ENCODE data around the gene IL5.

The IL5 gene

GRCh38 chr5:132499440-132500243, 43.7 kb downstream of the IL5 start:
- FAIRE-seq (no peak), DNase-seq (ENCODE audit: low spot score) (peak; percentile 65)

GRCh38 chr5:132498686-132499271, 44.5 kb downstream of the IL5 start:
- DNase-seq (ENCODE audit: low spot score) (no peak), FAIRE-seq (no peak)

- DNase-seq (ENCODE audit: low spot score) (peak; percentile 87), FAIRE-seq (no peak)
Measured at GRCh38 chr5:132498152-132498551, 45.2 kb downstream of the IL5 start.

GRCh38 chr5:132497488-132497997, 45.8 kb downstream of the IL5 start:
- DNase-seq (ENCODE audit: low spot score): peak; percentile 94
- peak; percentile 84 for FAIRE-seq

- DNase-seq (ENCODE audit: low spot score): peak; percentile 66
- no peak for FAIRE-seq
Measured at GRCh38 chr5:132496631-132497487, 46.5 kb downstream of the IL5 start.

- FAIRE-seq (peak; percentile 51), DNase-seq (ENCODE audit: low spot score) (peak; percentile 92)
Measured at GRCh38 chr5:132496191-132496630, 47.1 kb downstream of the IL5 start.

- FAIRE-seq (no peak), DNase-seq (ENCODE audit: low spot score) (peak; percentile 76)
Measured at GRCh38 chr5:132495667-132496190, 47.6 kb downstream of the IL5 start.

GRCh38 chr5:132493821-132494220, 49.5 kb downstream of the IL5 start:
- no peak for DNase-seq (ENCODE audit: low spot score)
- FAIRE-seq: no peak

GRCh38 chr5:132493241-132493640, 50.1 kb downstream of the IL5 start:
- no peak for DNase-seq (ENCODE audit: low spot score)
- FAIRE-seq: no peak

GRCh38 chr5:132492386-132493125, 50.8 kb downstream of the IL5 start:
- no peak for DNase-seq (ENCODE audit: low spot score)
- FAIRE-seq: no peak

Measured in RCC 7860 (cell line).